Activated gamma-delta T cell treated with Interleukin-2 at 50 U/mL for 16 hours (primary cell): Measurements from ENCODE around the gene SERPINB7.

ENCODE experiments used
- DNase-seq: peaks from one replicate; pipeline ENCODE4 v3.0.0-alpha.2; 2020

Gene SERPINB7

GRCh38 chr18:63850636-63851035, 75.4 kb downstream of the SERPINB7 start:
- no peak for DNase-seq
